T follicular helper cell (primary cell): Measurements from ENCODE around the gene SSR2.

Experiments
- DNase-seq: peaks from one replicate; pipeline ENCODE4 v3.0.0-alpha.2; 2020; ENCODE audit warnings: low read depth

The SSR2 gene

DNA sequence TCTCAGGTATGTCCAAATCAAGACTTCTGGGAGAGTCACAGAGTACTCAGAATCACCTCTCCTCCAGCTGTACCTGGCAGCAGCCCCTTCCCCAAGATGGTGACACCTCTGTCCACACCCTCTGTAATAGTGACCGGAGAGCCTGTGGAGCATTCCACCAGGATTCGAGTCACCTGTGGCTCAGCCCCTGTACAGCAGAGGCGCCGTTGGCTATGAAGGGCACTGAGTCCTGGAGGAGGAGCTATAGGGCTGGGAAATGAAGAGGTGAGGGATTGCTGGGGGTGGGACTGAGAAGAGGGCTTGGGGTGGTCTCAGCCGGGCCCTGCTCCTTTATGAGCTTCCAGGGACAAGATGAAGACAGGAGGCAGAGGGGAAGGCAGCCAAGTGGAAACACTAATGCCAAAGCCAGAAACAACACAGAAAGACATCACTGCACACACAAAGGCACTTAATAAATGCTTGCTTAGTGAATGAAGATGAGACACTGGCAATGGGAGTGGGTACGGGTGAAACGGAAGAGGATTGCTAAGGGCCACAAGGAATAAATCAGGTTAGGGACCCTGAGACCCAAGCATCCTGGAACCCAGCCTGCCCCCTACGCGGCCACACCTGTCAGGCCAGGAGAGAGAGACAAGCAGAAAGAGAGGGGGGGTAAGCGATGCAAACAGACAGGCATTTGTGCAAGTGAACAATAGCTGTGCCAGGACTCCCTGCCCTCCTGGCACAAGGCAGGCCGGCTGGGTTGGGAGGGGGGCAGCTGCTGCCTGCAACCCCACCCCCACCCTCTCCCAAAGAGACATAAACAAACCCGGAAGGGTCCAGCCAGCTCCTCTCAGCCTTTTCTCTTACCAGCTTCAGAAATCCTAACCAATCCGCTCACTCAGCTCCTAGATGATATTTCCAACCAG, 46.3 kb downstream of the SSR2 start:
- no peak for DNase-seq

DNA sequence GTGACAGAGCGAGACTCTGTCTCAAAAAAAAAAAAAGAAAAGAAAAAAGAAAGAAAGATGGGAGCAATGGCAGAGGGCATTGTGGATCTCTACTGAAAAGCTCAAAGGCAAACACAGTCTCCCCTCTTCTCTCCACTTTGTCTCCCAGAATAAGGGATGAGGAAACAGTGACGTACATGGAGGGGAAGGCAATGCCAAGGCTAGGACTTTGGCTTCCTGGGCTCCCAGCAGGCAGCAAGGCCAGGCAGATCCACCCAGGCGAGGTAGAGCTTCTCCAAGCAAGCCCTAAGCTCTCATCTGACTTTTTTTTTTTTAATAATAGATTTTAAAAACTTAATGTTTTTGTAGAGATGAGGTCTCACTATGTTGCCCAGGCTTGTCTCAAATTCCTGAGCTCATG, 47.0 kb downstream of the SSR2 start:
- no peak for DNase-seq

DNA sequence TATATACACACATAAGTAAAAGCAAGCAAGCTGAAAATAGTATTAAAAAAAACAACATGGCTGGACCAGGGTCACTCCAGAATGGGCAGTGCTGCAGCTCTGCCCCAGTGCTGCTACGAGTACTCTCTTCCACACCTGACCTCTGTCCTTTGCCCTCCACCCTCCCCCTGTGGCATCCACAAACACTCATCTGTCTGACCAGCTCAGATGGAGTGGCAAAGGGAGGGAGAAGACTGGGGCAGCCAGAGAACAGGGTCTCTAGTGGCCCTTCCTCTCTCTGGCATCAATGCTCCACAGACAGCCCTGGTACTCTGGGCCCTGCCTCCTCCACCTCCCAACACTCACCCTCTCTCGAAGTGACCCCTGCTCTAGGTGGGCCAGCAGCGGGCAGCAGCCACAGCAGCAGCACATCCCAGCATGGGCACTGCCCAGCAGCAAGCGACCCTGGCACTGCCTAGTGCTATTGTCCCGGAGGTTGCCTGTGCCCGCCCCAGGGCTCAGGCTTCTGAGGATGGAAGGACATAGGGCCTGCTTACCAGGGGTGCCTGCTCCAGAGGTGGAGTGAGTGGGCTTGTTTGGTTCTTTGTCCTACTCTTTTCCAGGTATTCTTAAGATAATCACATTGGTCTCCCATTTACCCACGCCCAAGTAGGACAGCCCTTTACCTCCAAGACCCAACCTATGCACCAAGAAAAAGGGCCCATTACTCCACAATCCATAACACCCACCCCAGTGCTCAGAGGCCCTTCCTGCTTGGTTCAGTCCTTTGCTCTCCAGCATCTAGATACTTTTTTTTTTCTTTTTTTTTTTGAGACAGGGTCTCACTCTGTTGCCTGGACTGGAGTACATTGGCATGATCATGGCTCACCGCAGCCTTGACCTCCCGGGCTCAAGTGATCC, 48.6 kb downstream of the SSR2 start:
- no peak for DNase-seq

DNA sequence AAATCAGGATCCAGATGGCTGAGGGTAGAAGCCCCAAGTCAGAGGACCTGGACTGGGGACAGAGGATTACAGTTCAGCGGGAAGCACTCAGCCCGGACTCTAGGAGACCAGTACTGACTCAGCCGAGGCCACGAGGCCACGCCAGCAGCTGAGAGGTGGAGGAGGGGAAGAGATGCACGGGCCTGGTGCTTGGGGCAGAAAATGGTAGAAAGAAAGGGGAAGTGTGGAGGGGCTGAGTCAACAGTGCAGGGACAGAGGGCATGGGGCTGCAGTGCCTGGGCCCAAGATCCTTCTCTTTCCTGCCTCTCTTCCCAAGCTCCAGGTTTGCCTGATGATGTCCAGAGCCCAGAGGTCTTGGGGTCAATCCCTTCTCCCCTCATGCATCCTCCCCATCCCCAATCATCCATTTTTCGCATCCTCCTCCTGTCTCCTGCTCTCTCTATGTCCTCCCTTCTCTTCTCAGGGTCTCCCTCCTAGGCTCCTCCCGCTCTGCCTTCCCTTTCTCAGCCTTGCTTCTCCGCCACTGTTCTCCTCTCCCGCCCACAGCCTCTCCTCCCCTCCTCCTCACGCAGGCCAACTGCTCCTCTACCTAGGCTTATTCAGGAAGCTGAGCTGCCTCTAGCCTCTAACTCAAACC, 50.1 kb downstream of the SSR2 start:
- DNase-seq = no peak

GRCh38 chr1:155969377-155969791, 51.4 kb downstream of the SSR2 start:
- DNase-seq = no peak

DNA sequence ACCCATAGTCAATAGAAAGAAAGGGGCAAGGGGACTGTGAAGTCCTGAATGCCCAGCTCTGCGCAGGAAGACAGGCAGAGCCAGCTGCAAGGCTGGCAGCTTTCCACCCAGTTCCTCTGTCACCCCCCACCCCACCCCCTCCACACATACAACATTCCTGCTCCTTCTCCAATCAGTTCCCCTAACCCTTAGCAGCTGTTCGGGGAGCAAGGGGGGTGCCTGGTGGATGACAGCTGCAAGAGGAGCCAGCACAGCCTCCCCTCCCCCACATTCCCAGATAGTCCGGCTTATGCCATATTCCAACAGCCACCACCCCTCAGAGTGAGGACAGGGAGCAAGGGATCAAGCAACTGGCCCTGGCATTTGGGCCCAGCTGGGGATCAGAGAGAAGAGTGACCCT, 52.1 kb downstream of the SSR2 start:
- DNase-seq = no peak

GRCh38 chr1:155968051-155968400, 52.7 kb downstream of the SSR2 start:
- DNase-seq = no peak

- DNase-seq = no peak
Measured at GRCh38 chr1:155967341-155968050, 53.3 kb downstream of the SSR2 start.

GRCh38 chr1:155966750-155967149, 54.0 kb downstream of the SSR2 start:
- no peak for DNase-seq

DNA sequence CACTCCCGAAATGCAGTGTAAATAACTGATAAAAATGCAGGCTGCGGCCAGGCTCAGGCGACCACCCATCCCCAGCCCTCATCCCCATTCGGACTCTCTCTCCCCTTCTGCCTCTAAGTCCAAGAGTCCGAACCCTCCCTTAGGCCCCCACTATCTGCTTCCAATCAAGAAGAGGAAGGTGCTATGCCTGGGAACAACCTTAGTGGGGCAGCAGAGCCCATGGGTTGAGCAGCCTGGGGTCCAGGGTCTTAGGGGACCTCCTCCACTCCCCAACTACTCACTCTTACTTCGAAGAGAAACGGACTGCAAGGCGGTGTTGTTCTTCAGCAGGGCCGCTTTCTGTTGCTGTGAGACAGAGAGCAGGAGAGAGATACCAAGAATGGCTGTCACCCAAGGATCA, 54.6 kb downstream of the SSR2 start:
- no peak for DNase-seq

- DNase-seq = no peak
Measured at GRCh38 chr1:155964193-155964592, 56.6 kb downstream of the SSR2 start.

GRCh38 chr1:155962599-155963211, 58.0 kb downstream of the SSR2 start:
- DNase-seq = no peak

DNA sequence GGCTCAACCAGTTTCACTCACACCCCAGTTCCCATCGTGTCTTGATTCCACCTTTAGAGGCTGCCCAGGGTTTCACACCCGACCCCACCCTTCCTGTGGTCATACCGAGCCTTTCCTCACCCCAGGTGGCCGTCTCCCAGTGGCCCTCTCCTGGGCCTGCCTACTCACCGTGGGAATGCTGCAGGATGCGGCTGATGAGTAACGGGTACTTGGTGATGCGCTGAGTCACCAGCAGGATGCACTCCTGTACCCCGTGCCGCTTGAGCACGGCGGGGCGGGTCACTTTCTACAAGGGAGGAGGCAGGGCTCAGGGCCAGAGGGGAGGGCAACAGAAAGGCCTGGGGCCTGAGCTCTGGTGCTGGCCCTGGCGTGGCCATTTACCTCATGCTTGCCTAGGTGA, 58.8 kb downstream of the SSR2 start:
- no peak for DNase-seq

DNA sequence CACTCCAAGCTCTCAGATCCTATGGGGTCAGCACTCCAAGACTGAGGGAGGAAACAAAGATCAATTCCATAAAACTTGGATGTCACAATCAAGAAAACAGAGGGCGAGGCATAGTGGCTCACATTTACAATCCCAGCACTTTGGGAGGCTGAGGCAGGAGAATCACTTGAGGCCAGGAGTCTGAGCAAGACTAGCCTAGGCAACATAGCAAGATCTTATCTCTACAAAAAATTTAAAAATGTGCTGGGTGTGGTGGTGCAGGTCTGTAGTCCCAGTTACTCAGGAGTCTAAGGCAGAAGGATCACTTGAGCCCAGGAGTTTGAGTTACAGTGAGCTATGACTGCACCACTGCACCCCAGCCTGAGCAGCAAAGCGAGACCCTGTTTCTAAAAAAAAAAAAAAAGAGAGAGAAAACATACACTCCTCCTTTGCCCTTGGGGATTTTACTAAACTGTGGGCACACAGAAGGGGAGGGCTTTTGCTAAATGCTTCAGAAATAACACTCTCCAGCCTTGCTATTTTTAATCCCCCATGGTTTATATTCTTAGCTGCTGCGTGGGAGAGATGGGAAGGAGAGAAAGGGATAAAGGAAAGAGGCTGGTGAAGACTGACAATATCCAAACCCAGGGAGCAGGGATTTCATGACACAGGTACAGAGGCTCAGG, 60.5 kb downstream of the SSR2 start:
- DNase-seq = no peak
